Parathyroid adenoma (tissue), 2 donors: ENCODE results near the gene NFYC.

ENCODE experiments used
- H2AFZ ChIP-seq: fragments of 300-600 bp; sonication (generic); one replicate; pipeline ENCODE4 v1.7.0; 2017; ENCODE audit warnings: antibody characterized with exemption, mild to moderate bottlenecking
- H3K27ac ChIP-seq: fragments of 300-600 bp; sonication (generic); one replicate; pipeline ENCODE4 v1.7.0; 2017
- H3K27me3 ChIP-seq: fragments of 300-600 bp; sonication (generic); one replicate; pipeline ENCODE4 v1.7.0; 2017; ENCODE audit warnings: low read length; ENCODE audit not compliant: control insufficient read depth, insufficient read depth
- H3K36me3 ChIP-seq: fragments of 300-600 bp; sonication (generic); one replicate; pipeline ENCODE4 v1.7.0; 2017; ENCODE audit warnings: low read length; ENCODE audit not compliant: control insufficient read depth, insufficient read depth
- H3K4me1 ChIP-seq: fragments of 300-600 bp; sonication (generic); one replicate; pipeline ENCODE4 v1.7.0; 2017; ENCODE audit warnings: control low read depth
- H3K4me2 ChIP-seq: fragments of 300-600 bp; sonication (generic); one replicate; pipeline ENCODE4 v1.7.0; 2017; ENCODE audit warnings: low read length
- H3K4me3 ChIP-seq: fragments of 300-600 bp; sonication (generic); one replicate; pipeline ENCODE4 v1.7.0; 2017; ENCODE audit warnings: low read depth, low read length
- H3K79me2 ChIP-seq: fragments of 300-600 bp; sonication (generic); one replicate; pipeline ENCODE4 v1.7.0; 2017; ENCODE audit warnings: control low read depth
- H3K9ac ChIP-seq: fragments of 300-600 bp; sonication (generic); one replicate; pipeline ENCODE4 v1.7.0; 2017; ENCODE audit warnings: mild to moderate bottlenecking
- H3K9me3 ChIP-seq: fragments of 300-600 bp; sonication (generic); one replicate; pipeline ENCODE4 v1.7.0; 2017; ENCODE audit warnings: low read length; ENCODE audit not compliant: control insufficient read depth
- CTCF ChIP-seq: fragments of 300-600 bp; sonication (generic); IDR thresholded peaks from one replicate; pipeline ENCODE4 v1.7.0; 2017; ENCODE audit warnings: antibody characterized with exemption, mild to moderate bottlenecking
- donor health status: primary hyperparathyroidism.

Gene NFYC

GRCh38 chr1:40703316-40703715 lies 11.8 kb downstream of the NFYC start:
- no peaks in the 10 kb centered on the region for H3K9me3 ChIP-seq
- H3K4me1 ChIP-seq = peaks cover 7% of the 10 kb centered on the region
- TF ChIP-seq CTCF = no peak
- peak overlapping the region; percentile 64 for H3K27ac ChIP-seq
- H3K4me2 ChIP-seq = no peak overlapping the region
- H3K36me3 ChIP-seq = no peaks in the 10 kb centered on the region
- no peaks in the 10 kb centered on the region for H3K27me3 ChIP-seq
- H3K79me2 ChIP-seq = peaks cover 13% of the 10 kb centered on the region
- no peak overlapping the region for H3K4me3 ChIP-seq
- no peak overlapping the region for H2AFZ ChIP-seq
- H3K9ac ChIP-seq = no peak overlapping the region

- peak overlapping the region; percentile 21 for H3K4me3 ChIP-seq
- peaks cover 3% of the 10 kb centered on the region for H3K4me1 ChIP-seq
- no peak for TF ChIP-seq CTCF
- H3K9me3 ChIP-seq = no peaks in the 10 kb centered on the region
- H3K9ac ChIP-seq = no peak overlapping the region
- H3K4me2 ChIP-seq = peak overlapping the region; percentile 53
- no peak overlapping the region for H2AFZ ChIP-seq
- H3K79me2 ChIP-seq = peaks cover 12% of the 10 kb centered on the region
- H3K27me3 ChIP-seq = no peaks in the 10 kb centered on the region
- peak overlapping the region; percentile 64 for H3K27ac ChIP-seq
- H3K36me3 ChIP-seq = no peaks in the 10 kb centered on the region
These were observed 13.6 kb downstream of the NFYC start for GRCh38 chr1:40704817-40705733.

GRCh38 chr1:40706626-40707025 lies 15.1 kb downstream of the NFYC start:
- Histone ChIP-seq H3K9me3 (no peaks in the 10 kb centered on the region), H3K4me1 (peaks cover 3% of the 10 kb centered on the region)
- no peak for TF ChIP-seq CTCF

GRCh38 chr1:40708750-40709099 lies 17.2 kb downstream of the NFYC start:
- no peak overlapping the region for H3K9ac ChIP-seq
- peaks cover 20% of the 10 kb centered on the region for H3K79me2 ChIP-seq
- H3K36me3 ChIP-seq = no peaks in the 10 kb centered on the region
- H2AFZ ChIP-seq = peak overlapping the region; percentile 63
- H3K27ac ChIP-seq = peak overlapping the region; percentile 95
- H3K4me1 ChIP-seq = peaks cover 13% of the 10 kb centered on the region
- H3K27me3 ChIP-seq = no peaks in the 10 kb centered on the region
- no peaks in the 10 kb centered on the region for H3K9me3 ChIP-seq
- TF ChIP-seq CTCF = no peak
- peak overlapping the region; percentile 70 for H3K4me2 ChIP-seq
- H3K4me3 ChIP-seq = peak overlapping the region; percentile 94

More at GRCh38 chr1:40706626-40707025, 15.1 kb downstream of the NFYC start:
- Histone ChIP-seq H3K27ac (peak overlapping the region; percentile 36), H3K27me3 (no peaks in the 10 kb centered on the region), H3K9ac (no peak overlapping the region), H3K79me2 (peaks cover 13% of the 10 kb centered on the region), H2AFZ (no peak overlapping the region), H3K4me3 (no peak overlapping the region), H3K36me3 (no peaks in the 10 kb centered on the region), H3K4me2 (no peak overlapping the region)
